ENCODE data around the gene ASTN1. TPM values are rescaled to one million over a fixed set of nuclear protein-coding genes. Genes with fewer than 3 reads are reported as not detected.

Gene ASTN1
- total RNA-seq, 1 donor, result not detected

- Histone ChIP-seq H3K36me3 (ENCODE audit: insufficient read depth, low read length) (no peaks in the 10 kb centered on the region), H2AFZ (ENCODE audit: low read length) (no peak overlapping the region), H3K27ac (ENCODE audit: low read depth, low read length) (no peak overlapping the region), H3K4me2 (ENCODE audit: insufficient read depth, low read length) (no peak overlapping the region), H3K9me3 (ENCODE audit: low read depth, low read length) (no peaks in the 10 kb centered on the region), H4K20me1 (ENCODE audit: insufficient read depth, low read length) (no peaks in the 10 kb centered on the region), H3K4me3 (ENCODE audit: insufficient read depth, low read length) (no peak overlapping the region), H3K4me1 (ENCODE audit: insufficient read depth, low read length) (no peaks in the 10 kb centered on the region), H3K79me2 (ENCODE audit: insufficient read depth, low read length) (no peaks in the 10 kb centered on the region), H3K27me3 (ENCODE audit: insufficient read depth, low read length) (no peaks in the 10 kb centered on the region)
- TF ChIP-seq, protein P1, sequence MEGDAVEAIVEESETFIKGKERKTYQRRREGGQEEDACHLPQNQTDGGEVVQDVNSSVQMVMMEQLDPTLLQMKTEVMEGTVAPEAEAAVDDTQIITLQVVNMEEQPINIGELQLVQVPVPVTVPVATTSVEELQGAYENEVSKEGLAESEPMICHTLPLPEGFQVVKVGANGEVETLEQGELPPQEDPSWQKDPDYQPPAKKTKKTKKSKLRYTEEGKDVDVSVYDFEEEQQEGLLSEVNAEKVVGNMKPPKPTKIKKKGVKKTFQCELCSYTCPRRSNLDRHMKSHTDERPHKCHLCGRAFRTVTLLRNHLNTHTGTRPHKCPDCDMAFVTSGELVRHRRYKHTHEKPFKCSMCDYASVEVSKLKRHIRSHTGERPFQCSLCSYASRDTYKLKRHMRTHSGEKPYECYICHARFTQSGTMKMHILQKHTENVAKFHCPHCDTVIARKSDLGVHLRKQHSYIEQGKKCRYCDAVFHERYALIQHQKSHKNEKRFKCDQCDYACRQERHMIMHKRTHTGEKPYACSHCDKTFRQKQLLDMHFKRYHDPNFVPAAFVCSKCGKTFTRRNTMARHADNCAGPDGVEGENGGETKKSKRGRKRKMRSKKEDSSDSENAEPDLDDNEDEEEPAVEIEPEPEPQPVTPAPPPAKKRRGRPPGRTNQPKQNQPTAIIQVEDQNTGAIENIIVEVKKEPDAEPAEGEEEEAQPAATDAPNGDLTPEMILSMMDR (IDR thresholded peaks at IDR 0.05; ENCODE audit: extremely low read depth, low read depth, low read length), result no peak
- DNase-seq (ENCODE audit: insufficient read length, low spot score, missing footprints), result no peak
Observed at GRCh38 chr1:176996456-176997090, 167.9 kb downstream of the ASTN1 start.

GRCh38 chr1:176994931-176995596, 169.4 kb downstream of the ASTN1 start:
- Histone ChIP-seq H3K9me3 (ENCODE audit: low read depth, low read length) (no peaks in the 10 kb centered on the region), H3K36me3 (ENCODE audit: insufficient read depth, low read length) (no peaks in the 10 kb centered on the region), H3K4me2 (ENCODE audit: insufficient read depth, low read length) (no peak overlapping the region), H3K27ac (ENCODE audit: low read depth, low read length) (no peak overlapping the region), H3K4me1 (ENCODE audit: insufficient read depth, low read length) (no peaks in the 10 kb centered on the region), H3K27me3 (ENCODE audit: insufficient read depth, low read length) (no peaks in the 10 kb centered on the region), H2AFZ (ENCODE audit: low read length) (no peak overlapping the region), H3K4me3 (ENCODE audit: insufficient read depth, low read length) (no peak overlapping the region), H4K20me1 (ENCODE audit: insufficient read depth, low read length) (no peaks in the 10 kb centered on the region), H3K79me2 (ENCODE audit: insufficient read depth, low read length) (no peaks in the 10 kb centered on the region)
- no peak for DNase-seq (ENCODE audit: insufficient read length, low spot score, missing footprints)
- TF ChIP-seq, protein P1 (IDR thresholded peaks at IDR 0.05; ENCODE audit: extremely low read depth, low read depth, low read length), result no peak

DNA sequence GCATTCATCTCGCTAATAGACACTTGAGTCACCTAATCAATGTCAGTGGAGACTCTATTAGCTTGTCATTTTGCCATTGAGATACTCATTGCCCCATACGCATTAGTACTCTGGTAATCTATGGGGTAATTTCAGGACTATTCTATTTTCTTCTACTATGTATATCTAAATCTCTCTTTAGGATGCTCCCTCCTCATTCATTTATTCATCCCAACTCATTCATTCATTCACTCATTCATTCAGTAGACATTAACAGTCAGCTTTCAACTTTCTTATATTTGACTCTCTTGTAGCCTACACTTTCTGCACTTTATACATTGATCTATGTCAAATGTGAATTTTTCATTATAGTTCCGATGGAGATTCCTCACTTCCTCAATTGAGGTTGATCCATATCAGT, 170.9 kb downstream of the ASTN1 start:
- no peak overlapping the region for H3K4me2 ChIP-seq (ENCODE audit: insufficient read depth, low read length)
- no peak overlapping the region for H3K4me3 ChIP-seq (ENCODE audit: insufficient read depth, low read length)
- H3K36me3 ChIP-seq (ENCODE audit: insufficient read depth, low read length), result no peaks in the 10 kb centered on the region
- DNase-seq (ENCODE audit: insufficient read length, low spot score, missing footprints), result no peak
- no peaks in the 10 kb centered on the region for H3K79me2 ChIP-seq (ENCODE audit: insufficient read depth, low read length)
- no peak overlapping the region for H3K27ac ChIP-seq (ENCODE audit: low read depth, low read length)
- TF ChIP-seq, protein P1 (IDR thresholded peaks at IDR 0.05; ENCODE audit: extremely low read depth, low read depth, low read length), result no peak
- no peaks in the 10 kb centered on the region for H4K20me1 ChIP-seq (ENCODE audit: insufficient read depth, low read length)
- no peak overlapping the region for H2AFZ ChIP-seq (ENCODE audit: low read length)
- H3K4me1 ChIP-seq (ENCODE audit: insufficient read depth, low read length), result no peaks in the 10 kb centered on the region
- no peaks in the 10 kb centered on the region for H3K27me3 ChIP-seq (ENCODE audit: insufficient read depth, low read length)
- no peaks in the 10 kb centered on the region for H3K9me3 ChIP-seq (ENCODE audit: low read depth, low read length)

- no peak overlapping the region for H3K27ac ChIP-seq (ENCODE audit: low read depth, low read length)
- no peak overlapping the region for H2AFZ ChIP-seq (ENCODE audit: low read length)
- DNase-seq (ENCODE audit: insufficient read length, low spot score, missing footprints), result no peak
- H3K4me1 ChIP-seq (ENCODE audit: insufficient read depth, low read length), result no peaks in the 10 kb centered on the region
- H3K9me3 ChIP-seq (ENCODE audit: low read depth, low read length), result no peaks in the 10 kb centered on the region
- no peaks in the 10 kb centered on the region for H3K27me3 ChIP-seq (ENCODE audit: insufficient read depth, low read length)
- TF ChIP-seq, protein P1 (IDR thresholded peaks at IDR 0.05; ENCODE audit: extremely low read depth, low read depth, low read length), result no peak
- H4K20me1 ChIP-seq (ENCODE audit: insufficient read depth, low read length), result no peaks in the 10 kb centered on the region
- no peak overlapping the region for H3K4me3 ChIP-seq (ENCODE audit: insufficient read depth, low read length)
- H3K4me2 ChIP-seq (ENCODE audit: insufficient read depth, low read length), result no peak overlapping the region
- H3K79me2 ChIP-seq (ENCODE audit: insufficient read depth, low read length), result no peaks in the 10 kb centered on the region
- H3K36me3 ChIP-seq (ENCODE audit: insufficient read depth, low read length), result no peaks in the 10 kb centered on the region
Observed at GRCh38 chr1:176989754-176990153, 174.8 kb downstream of the ASTN1 start.

Measured in osteoblast (primary cell).